HK-2 (cell line): ENCODE results near the gene BEND3.
"Not testable (repeated sequence)": the region's sequence is repeated elsewhere in the genome, so short reads cannot be mapped to it uniquely, and the experiment has no call there.

Experiments
- DNase-seq: peaks from one replicate; pipeline ENCODE4 v3.0.0-alpha.2; 2018; ENCODE audit not compliant: unreplicated experiment

Gene BEND3

GRCh38 chr6:107114926-107115694 lies at the start of gene BEND3:
BEND3 (minus strand) TSS chr6:107115515; CDS start chr6:107099285, 16,230 bp downstream.
- DNase-seq, result peak; percentile 45

GRCh38 chr6:107164299-107164698 lies 49.0 kb upstream of the BEND3 start:
- not testable (repeated sequence) for DNase-seq

GRCh38 chr6:107161521-107161920 lies 46.2 kb upstream of the BEND3 start:
- no peak for DNase-seq

GRCh38 chr6:107156617-107157016 lies 41.3 kb upstream of the BEND3 start:
- no peak for DNase-seq

- no peak for DNase-seq
Observed at GRCh38 chr6:107154801-107155160, 39.5 kb upstream of the BEND3 start.

GRCh38 chr6:107154131-107154800 lies 39.0 kb upstream of the BEND3 start:
- no peak for DNase-seq

- peak; percentile 9 for DNase-seq
Observed at GRCh38 chr6:107152638-107153430, 37.5 kb upstream of the BEND3 start.

GRCh38 chr6:107144666-107145065 lies 29.4 kb upstream of the BEND3 start:
- DNase-seq, result no peak

GRCh38 chr6:107144014-107144413 lies 28.7 kb upstream of the BEND3 start:
- no peak for DNase-seq

- DNase-seq, result no peak
Observed at GRCh38 chr6:107140581-107140980, 25.3 kb upstream of the BEND3 start.

- not testable (repeated sequence) for DNase-seq
Observed at GRCh38 chr6:107136324-107136723, 21.0 kb upstream of the BEND3 start.

GRCh38 chr6:107135048-107135680 lies 19.8 kb upstream of the BEND3 start:
- DNase-seq, result not testable (repeated sequence)

GRCh38 chr6:107132330-107132954 lies 17.1 kb upstream of the BEND3 start:
- no peak for DNase-seq

GRCh38 chr6:107129370-107129925 lies 14.1 kb upstream of the BEND3 start:
- DNase-seq, result no peak

- no peak for DNase-seq
Observed at GRCh38 chr6:107128577-107128976, 13.3 kb upstream of the BEND3 start.

- no peak for DNase-seq
Observed at GRCh38 chr6:107128175-107128574, 12.9 kb upstream of the BEND3 start.

- no peak for DNase-seq
Observed at GRCh38 chr6:107125771-107126170, 10.5 kb upstream of the BEND3 start.

- DNase-seq, result no peak
Observed at GRCh38 chr6:107124934-107125348, 9.6 kb upstream of the BEND3 start.

GRCh38 chr6:107123501-107123900 lies 8.2 kb upstream of the BEND3 start:
- DNase-seq, result no peak

- DNase-seq, result no peak
Observed at GRCh38 chr6:107122748-107123147, 7.4 kb upstream of the BEND3 start.

- no peak for DNase-seq
Observed at GRCh38 chr6:107121964-107122495, 6.7 kb upstream of the BEND3 start.
